H9 (cell line): Measurements from ENCODE around the gene ERGIC3. TPM values are rescaled to one million over a fixed set of nuclear protein-coding genes. Genes with fewer than 3 reads are reported as not detected.

Experiments used
- DNase-seq: peaks from one replicate; pipeline ENCODE4 v3.0.0-alpha.2; 2017
- H2AFZ ChIP-seq: one replicate; pipeline ENCODE4 v1.6.1; 2013; ENCODE audit warnings: mild to moderate bottlenecking, low read length, control low read depth, moderate library complexity
- H2AK5ac ChIP-seq: 2 replicates; pipeline ENCODE4 v1.6.1; 2013; ENCODE audit warnings: low read length, control low read depth, mixed read lengths; ENCODE audit not compliant: insufficient read length
- H2BK120ac ChIP-seq: one replicate; pipeline ENCODE4 v1.6.1; 2013; ENCODE audit warnings: low read depth, mild to moderate bottlenecking, low read length, control low read depth, inconsistent platforms; ENCODE audit not compliant: poor library complexity, severe bottlenecking
- H2BK12ac ChIP-seq: 2 replicates; pipeline ENCODE4 v1.6.1; 2013; ENCODE audit warnings: low read length, control low read depth, mixed read lengths, low read depth; ENCODE audit not compliant: insufficient read length
- H2BK15ac ChIP-seq: 2 replicates; pipeline ENCODE4 v1.6.1; 2013; ENCODE audit warnings: low read depth, low read length, control low read depth
- H2BK20ac ChIP-seq: one replicate; pipeline ENCODE4 v1.6.1; 2013; ENCODE audit warnings: low read depth, mild to moderate bottlenecking, low read length, control low read depth, inconsistent platforms; ENCODE audit not compliant: poor library complexity, severe bottlenecking
- H2BK5ac ChIP-seq: 2 replicates; pipeline ENCODE4 v1.6.1; 2013; ENCODE audit warnings: low read length, control low read depth, mixed read lengths; ENCODE audit not compliant: insufficient read length
- H3K14ac ChIP-seq: 2 replicates; pipeline ENCODE4 v1.6.1; 2013; ENCODE audit warnings: low read length, control low read depth; ENCODE audit not compliant: insufficient read depth
- H3K18ac ChIP-seq: 2 replicates; pipeline ENCODE4 v1.6.1; 2013; ENCODE audit warnings: low read depth, mild to moderate bottlenecking, mixed read lengths, low read length, control low read depth; ENCODE audit not compliant: insufficient read length
- H3K23ac ChIP-seq: 2 replicates; pipeline ENCODE4 v1.6.1; 2013; ENCODE audit warnings: low read length, control low read depth, mixed read lengths, low read depth; ENCODE audit not compliant: insufficient read length
- H3K23me2 ChIP-seq: 2 replicates; pipeline ENCODE4 v1.6.1; 2013; ENCODE audit warnings: low read depth, mild to moderate bottlenecking, mixed read lengths, low read length, control low read depth; ENCODE audit not compliant: insufficient read length, poor library complexity, severe bottlenecking
- H3K27ac ChIP-seq: 2 replicates; pipeline ENCODE4 v1.5.1; 2013; ENCODE audit warnings: low read length, control low read depth, mixed read lengths, low read depth; ENCODE audit not compliant: insufficient read length
- H3K27me3 ChIP-seq: 2 replicates; pipeline ENCODE4 v1.6.1; 2013; ENCODE audit warnings: low read length, control low read depth, inconsistent platforms; ENCODE audit not compliant: insufficient read depth
- H3K4ac ChIP-seq: 2 replicates; pipeline ENCODE4 v1.6.1; 2013; ENCODE audit warnings: low read depth, mild to moderate bottlenecking, control low read depth, inconsistent platforms, low read length, moderate library complexity
- H3K4me1 ChIP-seq: 2 replicates; pipeline ENCODE4 v1.6.1; 2013; ENCODE audit warnings: low read length, control low read depth, inconsistent platforms; ENCODE audit not compliant: insufficient read depth
- H3K4me2 ChIP-seq: 2 replicates; pipeline ENCODE4 v1.6.1; 2013; ENCODE audit warnings: low read length, control low read depth, mixed read lengths; ENCODE audit not compliant: insufficient read length, insufficient read depth
- H3K56ac ChIP-seq: 2 replicates; pipeline ENCODE4 v1.6.1; 2013; ENCODE audit warnings: low read depth, mild to moderate bottlenecking, mixed read lengths, low read length, control low read depth; ENCODE audit not compliant: insufficient read length
- H3K79me1 ChIP-seq: 2 replicates; pipeline ENCODE4 v1.6.1; 2013; ENCODE audit warnings: low read depth, mild to moderate bottlenecking, moderate library complexity, low read length, control low read depth, inconsistent platforms; ENCODE audit not compliant: insufficient read depth, poor library complexity, severe bottlenecking
- H3K79me2 ChIP-seq: 2 replicates; pipeline ENCODE4 v1.6.1; 2013; ENCODE audit warnings: low read length, control low read depth, inconsistent platforms; ENCODE audit not compliant: insufficient read depth
- H3K9ac ChIP-seq: 2 replicates; pipeline ENCODE4 v1.6.1; 2013; ENCODE audit warnings: low read length, control low read depth, mixed read lengths; ENCODE audit not compliant: insufficient read length; ENCODE audit errors: extremely low read depth
- H3K9me3 ChIP-seq: one replicate; pipeline ENCODE4 v1.6.1; 2013; ENCODE audit warnings: low read depth, low read length, inconsistent platforms; ENCODE audit not compliant: control insufficient read depth
- H3T11ph ChIP-seq: one replicate; pipeline ENCODE4 v1.6.1; 2013; ENCODE audit warnings: mild to moderate bottlenecking, low read length, control low read depth, inconsistent platforms
- H4K20me1 ChIP-seq: one replicate; pipeline ENCODE4 v1.6.1; 2013; ENCODE audit not compliant: control insufficient read depth, insufficient read length, insufficient read depth
- H4K5ac ChIP-seq: 2 replicates; pipeline ENCODE4 v1.6.1; 2013; ENCODE audit warnings: low read depth, mild to moderate bottlenecking, mixed read lengths, low read length, control low read depth; ENCODE audit not compliant: insufficient read length
- H4K8ac ChIP-seq: replicated peaks from 2 replicates; pipeline ENCODE4 v1.6.1; 2013; ENCODE audit warnings: low read length, control low read depth, mixed read lengths, low read depth; ENCODE audit not compliant: insufficient read length
- H4K91ac ChIP-seq: 2 replicates; pipeline ENCODE4 v1.6.1; 2013; ENCODE audit warnings: low read depth, mild to moderate bottlenecking, moderate library complexity, mixed read lengths, low read length, control low read depth; ENCODE audit not compliant: insufficient read length
- H3K27ac Mint-ChIP-seq, 3 experiments: 2 replicates in 2 of 3; 3 replicates in 1 of 3; pipeline ENCODE4 v1.8.0; 2020 to 2021; ENCODE audit warnings: mixed read lengths in 3 of 3, mild to moderate bottlenecking in 1 of 3, moderate library complexity in 1 of 3
- H3K27me3 Mint-ChIP-seq: 2 replicates; pipeline ENCODE4 v1.8.0; 2021; ENCODE audit warnings: low read depth, mild to moderate bottlenecking, moderate library complexity, mixed read lengths
- H3K36me3 Mint-ChIP-seq, 3 experiments: 2 replicates in 2 of 3; 3 replicates in 1 of 3; pipeline ENCODE4 v1.8.0; 2020 to 2021; ENCODE audit warnings: low read depth in 3 of 3, mixed read lengths in 3 of 3; ENCODE audit not compliant: insufficient read depth in 1 of 3
- H3K4me1 Mint-ChIP-seq, 2 experiments: 2 replicates each; pipeline ENCODE4 v1.8.0; 2020; ENCODE audit warnings: mixed read lengths in 2 of 2
- H3K4me3 Mint-ChIP-seq, 2 experiments: 2 replicates in 1 of 2; 3 replicates in 1 of 2; pipeline ENCODE4 v1.8.0; 2020 to 2021; ENCODE audit warnings: mild to moderate bottlenecking in 2 of 2, mixed read lengths in 2 of 2, moderate library complexity in 1 of 2
- H3K9me3 Mint-ChIP-seq, 2 experiments: 2 replicates in 1 of 2; 3 replicates in 1 of 2; pipeline ENCODE4 v1.8.0; 2020; ENCODE audit warnings: mild to moderate bottlenecking in 2 of 2, mixed read lengths in 2 of 2, moderate library complexity in 1 of 2
- WGBS: extraction: QIAGEN DNeasy Blood & Tissue Kit; methylation state at CpG from one replicate; pipeline ENCODE4 v1.1.7; 2013; ENCODE audit warnings: missing lambda C conversion rate, low lambda C conversion rate, mixed read lengths; ENCODE audit not compliant: insufficient read length; ENCODE audit errors: extremely low coverage; 5-methylcytosine and 5-hydroxymethylcytosine counted together
- total RNA-seq: library from RNA; stranded (reverse); gene quantifications from 2 replicates; pipeline ENCODE4 v1.2.1, GENCODE V29; 2021
- TF ChIP-seq, protein P1 (sequence below): fragments of 200-600 bp; sonication (generic); conservative IDR thresholded peaks from 3 replicates; pipeline ENCODE4 v1.8.0; 2021; ENCODE audit warnings: antibody characterized with exemption, mild to moderate bottlenecking

The ERGIC3 gene
- total RNA-seq, 1 experiment from 2014 or later = 188 TPM

DNA sequence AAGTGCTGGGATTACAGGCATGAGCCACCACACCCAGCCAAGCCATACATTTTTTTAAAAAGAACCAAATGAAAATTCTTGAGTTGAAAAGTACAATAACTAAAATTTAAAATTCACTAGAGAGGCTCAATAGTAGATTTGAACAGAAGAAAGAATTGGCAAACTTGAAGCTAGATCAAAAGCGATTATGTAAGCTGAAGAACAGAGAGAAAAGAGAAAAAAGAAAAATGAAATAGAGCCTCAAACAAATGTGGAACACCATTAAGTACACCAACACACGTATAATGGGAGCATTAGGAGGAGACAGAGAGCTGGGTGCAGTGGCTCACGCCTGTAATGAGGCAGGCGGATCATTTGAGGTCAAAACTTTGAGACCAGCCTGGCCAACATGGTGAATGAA lies 31.0 kb downstream of the ERGIC3 start:
- Mint-ChIP-seq H3K4me1 (peaks cover 0 to 4% of the 10 kb centered on the region in 2 experiments; a peak in 2 of 4 replicates), H3K4me3 (no peak overlapping the region), H3K27ac (no peak overlapping the region), H3K9me3 (peaks cover 6 to 8% of the 10 kb centered on the region in 2 experiments; a peak in 3 of 5 replicates), H3K36me3 (peaks cover 0 to 10% (median 1%) of the 10 kb centered on the region in 3 experiments; a peak in 4 of 7 replicates), H3K27me3 (peaks cover 4% of the 10 kb centered on the region)
- no peak overlapping the region for H2BK12ac ChIP-seq
- TF ChIP-seq, protein P1, sequence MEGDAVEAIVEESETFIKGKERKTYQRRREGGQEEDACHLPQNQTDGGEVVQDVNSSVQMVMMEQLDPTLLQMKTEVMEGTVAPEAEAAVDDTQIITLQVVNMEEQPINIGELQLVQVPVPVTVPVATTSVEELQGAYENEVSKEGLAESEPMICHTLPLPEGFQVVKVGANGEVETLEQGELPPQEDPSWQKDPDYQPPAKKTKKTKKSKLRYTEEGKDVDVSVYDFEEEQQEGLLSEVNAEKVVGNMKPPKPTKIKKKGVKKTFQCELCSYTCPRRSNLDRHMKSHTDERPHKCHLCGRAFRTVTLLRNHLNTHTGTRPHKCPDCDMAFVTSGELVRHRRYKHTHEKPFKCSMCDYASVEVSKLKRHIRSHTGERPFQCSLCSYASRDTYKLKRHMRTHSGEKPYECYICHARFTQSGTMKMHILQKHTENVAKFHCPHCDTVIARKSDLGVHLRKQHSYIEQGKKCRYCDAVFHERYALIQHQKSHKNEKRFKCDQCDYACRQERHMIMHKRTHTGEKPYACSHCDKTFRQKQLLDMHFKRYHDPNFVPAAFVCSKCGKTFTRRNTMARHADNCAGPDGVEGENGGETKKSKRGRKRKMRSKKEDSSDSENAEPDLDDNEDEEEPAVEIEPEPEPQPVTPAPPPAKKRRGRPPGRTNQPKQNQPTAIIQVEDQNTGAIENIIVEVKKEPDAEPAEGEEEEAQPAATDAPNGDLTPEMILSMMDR = no peak
- H3K56ac ChIP-seq = no peak overlapping the region
- no CpG with 5 or more reads among the region's 4 CpGs for WGBS
- no peak overlapping the region for H3K9ac ChIP-seq
- H4K91ac ChIP-seq = no peak overlapping the region
- no peak overlapping the region for H2BK20ac ChIP-seq
- no peak overlapping the region for H3K4me2 ChIP-seq
- no peak overlapping the region for H3K4ac ChIP-seq
- no peak overlapping the region for H2AFZ ChIP-seq
- H4K5ac ChIP-seq = no peak overlapping the region
- H2BK15ac ChIP-seq = no peak overlapping the region
- H3K14ac ChIP-seq = no peak overlapping the region
- H4K20me1 ChIP-seq = no peaks in the 10 kb centered on the region
- H3K79me2 ChIP-seq = no peaks in the 10 kb centered on the region
- no peaks in the 10 kb centered on the region for H3K9me3 ChIP-seq
- no peaks in the 10 kb centered on the region for H3K79me1 ChIP-seq
- H3K18ac ChIP-seq = no peak overlapping the region
- H3K4me1 ChIP-seq = no peaks in the 10 kb centered on the region
- H3K23me2 ChIP-seq = no peaks in the 10 kb centered on the region
- H3K23ac ChIP-seq = no peak overlapping the region
- no peaks in the 10 kb centered on the region for H3K27me3 ChIP-seq
- H3K27ac ChIP-seq = no peak overlapping the region
- H2BK5ac ChIP-seq = no peak overlapping the region
- H4K8ac ChIP-seq = no peak overlapping the region
- H2AK5ac ChIP-seq = no peak overlapping the region
- H2BK120ac ChIP-seq = no peak overlapping the region
- H3T11ph ChIP-seq = no peak overlapping the region
- no peak for DNase-seq
